Large intestine (tissue), 3 donors: ENCODE measurements around the gene GPR75. TPM values are rescaled to one million over a fixed set of nuclear protein-coding genes. Genes with fewer than 3 reads are reported as not detected.

Experiments used
- DNase-seq, 2 donors: peaks; one replicate each; pipeline versions ENCODE4 v3.0.0 to v3.0.0-alpha.2; 2013
- H3K27ac ChIP-seq: one replicate; pipeline ENCODE4 v1.5.1; 2013; ENCODE audit warnings: low read length
- H3K27me3 ChIP-seq: 2 replicates; pipeline ENCODE4 v1.6.1; 2013; ENCODE audit warnings: low read length; ENCODE audit not compliant: control insufficient read depth, insufficient read depth
- H3K36me3 ChIP-seq: 2 replicates; pipeline ENCODE4 v1.6.1; 2013; ENCODE audit warnings: low read length; ENCODE audit not compliant: control insufficient read depth, insufficient read depth
- H3K4me1 ChIP-seq: one replicate; pipeline ENCODE4 v1.6.1; 2013; ENCODE audit warnings: low read length; ENCODE audit not compliant: control insufficient read depth, insufficient read depth
- H3K4me3 ChIP-seq: one replicate; pipeline ENCODE4 v1.5.1; 2013; ENCODE audit warnings: low read length
- H3K9me3 ChIP-seq: one replicate; pipeline ENCODE4 v1.6.1; 2013; ENCODE audit warnings: mild to moderate bottlenecking, low read depth, low read length, moderate library complexity; ENCODE audit not compliant: control insufficient read depth
- WGBS: methylation state at CpG from one replicate; pipeline ENCODE4 v1.1.5; 2013; ENCODE audit warnings: low lambda C conversion rate; ENCODE audit not compliant: insufficient coverage; 5-methylcytosine and 5-hydroxymethylcytosine counted together
- polyA plus RNA-seq: library from polyadenylated mRNA; unstranded; fragments of 120-200 nt; gene quantifications from one replicate; pipeline ENCODE4 v1.2.1, GENCODE V29; 2013

Gene GPR75
- polyA plus RNA-seq, 1 donor = 3.3 TPM

DNA sequence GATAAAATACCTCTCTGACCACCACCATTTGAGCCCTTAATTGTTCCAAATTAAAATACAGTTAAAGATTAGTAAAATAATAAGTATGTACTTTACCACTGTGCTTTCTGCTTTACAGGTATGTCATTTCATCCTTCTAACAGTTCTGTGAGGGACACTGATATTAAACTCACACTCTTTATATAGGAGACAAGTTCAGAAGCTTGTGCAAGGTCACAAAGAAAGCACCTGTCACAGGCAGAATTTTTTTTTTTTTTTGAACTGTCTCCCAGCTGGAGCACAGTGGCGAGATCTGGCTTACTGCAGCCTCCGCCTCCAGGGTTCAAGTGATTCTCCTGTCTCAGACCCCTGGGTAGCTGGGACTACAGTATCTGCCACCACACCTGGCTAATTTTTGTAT lies 21.6 kb upstream of the GPR75 start:
- no peak overlapping the region for H3K4me3 ChIP-seq
- no peak overlapping the region for H3K27ac ChIP-seq
- no peaks in the 10 kb centered on the region for H3K4me1 ChIP-seq
- no peaks in the 10 kb centered on the region for H3K9me3 ChIP-seq
- WGBS = no CpG with 5 or more reads among the region's 2 CpGs
- DNase-seq = no peak
- peaks cover 45% of the 10 kb centered on the region for H3K36me3 ChIP-seq
- no peaks in the 10 kb centered on the region for H3K27me3 ChIP-seq

DNA sequence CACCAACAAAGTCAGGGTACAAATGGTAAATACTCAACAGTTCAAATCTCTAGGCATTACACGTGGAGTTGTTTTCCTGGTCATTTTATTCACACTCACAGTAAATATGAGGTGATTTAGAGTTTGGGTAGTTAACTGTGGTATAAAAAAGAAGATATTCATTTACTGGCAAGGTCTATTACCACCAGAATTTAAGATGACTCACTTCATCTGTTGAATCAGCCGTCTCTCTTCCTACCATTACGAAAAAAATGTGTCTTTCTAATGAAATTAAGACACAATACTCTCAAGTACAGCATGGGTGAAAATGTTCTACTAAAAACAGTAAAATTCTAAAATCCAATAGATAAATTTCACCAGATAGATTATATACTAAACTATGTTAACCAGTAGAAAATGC lies 21.0 kb upstream of the GPR75 start:
- WGBS = no CpG with 5 or more reads among the region's 3 CpGs
- H3K27me3 ChIP-seq = no peaks in the 10 kb centered on the region
- H3K9me3 ChIP-seq = no peaks in the 10 kb centered on the region
- no peak overlapping the region for H3K27ac ChIP-seq
- H3K4me3 ChIP-seq = no peak overlapping the region
- peaks cover 42% of the 10 kb centered on the region for H3K36me3 ChIP-seq
- DNase-seq = no peak
- H3K4me1 ChIP-seq = no peaks in the 10 kb centered on the region

DNA sequence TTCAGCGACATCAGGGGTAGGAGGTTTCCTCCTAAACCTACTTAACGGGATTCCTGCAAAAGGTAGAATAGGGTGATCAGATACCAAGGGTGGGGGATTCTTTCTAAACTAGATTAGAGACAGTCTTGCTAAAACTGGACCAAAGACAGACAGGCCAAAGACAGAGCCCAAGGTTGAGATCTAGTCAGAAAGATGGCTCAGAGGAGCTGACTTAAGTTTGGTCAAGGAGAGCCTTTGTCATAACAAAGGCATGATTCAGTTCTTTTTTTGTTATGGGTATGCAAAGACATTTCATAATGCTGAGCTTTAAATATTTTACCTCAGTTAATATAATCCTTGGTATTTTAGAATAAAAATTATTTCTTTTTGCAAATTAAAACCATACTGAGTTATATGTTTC lies 17.8 kb upstream of the GPR75 start:
- H3K9me3 ChIP-seq = no peaks in the 10 kb centered on the region
- no peak overlapping the region for H3K4me3 ChIP-seq
- no peak for DNase-seq
- H3K27ac ChIP-seq = no peak overlapping the region
- H3K36me3 ChIP-seq = peaks cover 49% of the 10 kb centered on the region
- no peaks in the 10 kb centered on the region for H3K27me3 ChIP-seq
- WGBS = 92% methylated on average over 2 of the region's 2 CpGs
- H3K4me1 ChIP-seq = no peaks in the 10 kb centered on the region

GRCh38 chr2:53877112-53877511 lies 17.3 kb upstream of the GPR75 start:
- Histone ChIP-seq H3K36me3 (peaks cover 47% of the 10 kb centered on the region), H3K4me1 (no peaks in the 10 kb centered on the region), H3K9me3 (no peaks in the 10 kb centered on the region), H3K4me3 (no peak overlapping the region), H3K27ac (no peak overlapping the region), H3K27me3 (no peaks in the 10 kb centered on the region)
- WGBS = 0% methylated on average over 1 of the region's 1 CpG
- DNase-seq = no peak

- no peak overlapping the region for H3K4me3 ChIP-seq
- H3K4me1 ChIP-seq = no peaks in the 10 kb centered on the region
- H3K9me3 ChIP-seq = no peaks in the 10 kb centered on the region
- DNase-seq = no peak
- H3K36me3 ChIP-seq = peaks cover 38% of the 10 kb centered on the region
- no peak overlapping the region for H3K27ac ChIP-seq
- 100% methylated on average over 2 of the region's 7 CpGs for WGBS
- no peaks in the 10 kb centered on the region for H3K27me3 ChIP-seq
Measured at GRCh38 chr2:53874401-53874950, 14.7 kb upstream of the GPR75 start.

- Histone ChIP-seq H3K4me1 (no peaks in the 10 kb centered on the region), H3K9me3 (no peaks in the 10 kb centered on the region), H3K36me3 (peaks cover 32% of the 10 kb centered on the region), H3K27me3 (no peaks in the 10 kb centered on the region), H3K27ac (no peak overlapping the region), H3K4me3 (no peak overlapping the region)
- no CpG with 5 or more reads among the region's 2 CpGs for WGBS
- DNase-seq = no peak
Measured at GRCh38 chr2:53867773-53868172, 8.0 kb upstream of the GPR75 start.

GRCh38 chr2:53867169-53867568 lies 7.4 kb upstream of the GPR75 start:
- WGBS = no CpG with 5 or more reads among the region's 5 CpGs

DNA sequence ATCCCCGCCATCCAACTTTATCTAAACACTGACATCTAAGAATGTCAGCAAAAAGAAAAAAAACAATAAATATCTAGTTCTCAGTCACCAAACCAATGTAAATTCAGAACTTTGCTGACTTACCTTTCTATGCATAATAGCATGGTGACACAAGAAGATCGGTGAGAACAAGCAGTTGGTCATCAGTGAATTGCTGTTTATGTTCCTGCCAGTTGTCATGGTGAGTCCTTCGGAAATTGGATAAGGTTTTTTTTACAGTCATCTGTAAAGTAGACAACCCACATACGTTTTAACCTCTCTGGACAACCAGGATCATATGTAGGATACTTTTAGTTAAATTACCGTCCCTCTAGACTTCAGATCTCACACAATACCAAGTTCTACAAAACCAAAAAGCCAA lies 6.2 kb upstream of the GPR75 start:
- H3K27me3 ChIP-seq = no peaks in the 10 kb centered on the region
- no peak for DNase-seq
- H3K9me3 ChIP-seq = no peaks in the 10 kb centered on the region
- H3K4me1 ChIP-seq = no peaks in the 10 kb centered on the region
- WGBS = 100% methylated on average over 1 of the region's 5 CpGs
- peaks cover 31% of the 10 kb centered on the region for H3K36me3 ChIP-seq
- H3K4me3 ChIP-seq = no peak overlapping the region
- H3K27ac ChIP-seq = no peak overlapping the region

More at GRCh38 chr2:53867169-53867568, 7.4 kb upstream of the GPR75 start:
- no peak for DNase-seq
- Histone ChIP-seq H3K4me1 (no peaks in the 10 kb centered on the region), H3K27me3 (no peaks in the 10 kb centered on the region), H3K4me3 (no peak overlapping the region), H3K27ac (no peak overlapping the region), H3K36me3 (peaks cover 32% of the 10 kb centered on the region), H3K9me3 (no peaks in the 10 kb centered on the region)

- Histone ChIP-seq H3K9me3 (no peaks in the 10 kb centered on the region), H3K4me1 (no peaks in the 10 kb centered on the region), H3K36me3 (peaks cover 26% of the 10 kb centered on the region), H3K27me3 (no peaks in the 10 kb centered on the region), H3K27ac (no peak overlapping the region), H3K4me3 (no peak overlapping the region)
- no peak for DNase-seq
- WGBS = no CpG with 5 or more reads among the region's 2 CpGs
Measured at GRCh38 chr2:53865264-53865663, 5.5 kb upstream of the GPR75 start.

- peaks cover 3% of the 10 kb centered on the region for H3K4me1 ChIP-seq
- 100% methylated on average over 1 of the region's 6 CpGs for WGBS
- no peak for DNase-seq
- no peak overlapping the region for H3K4me3 ChIP-seq
- no peak overlapping the region for H3K27ac ChIP-seq
- H3K27me3 ChIP-seq = no peaks in the 10 kb centered on the region
- H3K36me3 ChIP-seq = peaks cover 23% of the 10 kb centered on the region
- no peaks in the 10 kb centered on the region for H3K9me3 ChIP-seq
Measured at GRCh38 chr2:53863538-53864227, 3.9 kb upstream of the GPR75 start.

GRCh38 chr2:53861824-53862223 lies 2.1 kb upstream of the GPR75 start:
- Histone ChIP-seq H3K36me3 (peaks cover 18% of the 10 kb centered on the region), H3K4me3 (no peak overlapping the region), H3K4me1 (peaks cover 3% of the 10 kb centered on the region), H3K27me3 (no peaks in the 10 kb centered on the region), H3K27ac (no peak overlapping the region), H3K9me3 (no peaks in the 10 kb centered on the region)
- 88% methylated on average over 2 of the region's 5 CpGs for WGBS
- DNase-seq = no peak
